ENCODE data around the gene LTBP3.
A peak's percentile ranks its signal among the peaks of the same experiment; 100 is the strongest.

The LTBP3 gene

GRCh38 chr11:65498042-65498726 lies 60.0 kb downstream of the LTBP3 start:
- Histone ChIP-seq H3K27ac (ENCODE audit: low read length) (peak overlapping the region; percentile 100), H3K9me3 (ENCODE audit: control insufficient read depth in 2 of 2, low read length in 2 of 2) (no peaks in the 10 kb centered on the region)

GRCh38 chr11:65497141-65498041 lies 60.8 kb downstream of the LTBP3 start:
- H3K4me1 ChIP-seq (ENCODE audit: control insufficient read depth, insufficient read depth, low read length) = peaks cover 53% of the 10 kb centered on the region
- H3K9ac ChIP-seq (ENCODE audit: low read length in 2 of 2) = peak overlapping the region; percentile 98 to 99
- no peaks in the 10 kb centered on the region for H3K9me3 ChIP-seq (ENCODE audit: control insufficient read depth in 2 of 2, low read length in 2 of 2)
- H3K27me3 ChIP-seq (ENCODE audit: control insufficient read depth in 1 of 2, insufficient read depth in 2 of 2, low read length in 2 of 2) = no peaks in the 10 kb centered on the region
- H3K27ac ChIP-seq (ENCODE audit: low read length) = peak overlapping the region; percentile 100
- H3K36me3 ChIP-seq (ENCODE audit: control insufficient read depth in 2 of 2, insufficient read depth in 2 of 2, low read length in 2 of 2) = peaks cover 14 to 23% of the 10 kb centered on the region in 2 donors
- H3K4me3 ChIP-seq (ENCODE audit: low read length in 2 of 2) = peak overlapping the region; percentile 91 to 97

More at GRCh38 chr11:65498042-65498726, 60.0 kb downstream of the LTBP3 start:
- H3K9ac ChIP-seq (ENCODE audit: low read length in 2 of 2) = peak overlapping the region; percentile 98 to 99
- H3K4me1 ChIP-seq (ENCODE audit: control insufficient read depth, insufficient read depth, low read length) = peaks cover 45% of the 10 kb centered on the region
- H3K27me3 ChIP-seq (ENCODE audit: control insufficient read depth in 1 of 2, insufficient read depth in 2 of 2, low read length in 2 of 2) = no peaks in the 10 kb centered on the region
- peaks cover 21 to 31% of the 10 kb centered on the region in 2 donors for H3K36me3 ChIP-seq (ENCODE audit: control insufficient read depth in 2 of 2, insufficient read depth in 2 of 2, low read length in 2 of 2)
- peak overlapping the region; percentile 91 to 97 for H3K4me3 ChIP-seq (ENCODE audit: low read length in 2 of 2)

- H3K36me3 ChIP-seq (ENCODE audit: control insufficient read depth in 2 of 2, insufficient read depth in 2 of 2, low read length in 2 of 2) = peaks cover 9 to 14% of the 10 kb centered on the region in 2 donors
- peak overlapping the region; percentile 90 to 91 for H3K9ac ChIP-seq (ENCODE audit: low read length in 2 of 2)
- peak overlapping the region; percentile 64 to 72 for H3K4me3 ChIP-seq (ENCODE audit: low read length in 2 of 2)
- no peaks in the 10 kb centered on the region for H3K27me3 ChIP-seq (ENCODE audit: control insufficient read depth in 1 of 2, insufficient read depth in 2 of 2, low read length in 2 of 2)
- H3K27ac ChIP-seq (ENCODE audit: low read length) = peak overlapping the region; percentile 100
- no peaks in the 10 kb centered on the region for H3K9me3 ChIP-seq (ENCODE audit: control insufficient read depth in 2 of 2, low read length in 2 of 2)
- H3K4me1 ChIP-seq (ENCODE audit: control insufficient read depth, insufficient read depth, low read length) = peaks cover 61% of the 10 kb centered on the region
These were observed 61.6 kb downstream of the LTBP3 start for GRCh38 chr11:65496304-65497140.

- Histone ChIP-seq H3K36me3 (ENCODE audit: control insufficient read depth in 2 of 2, insufficient read depth in 2 of 2, low read length in 2 of 2) (no peaks in the 10 kb centered on the region), H3K27me3 (ENCODE audit: control insufficient read depth in 1 of 2, insufficient read depth in 2 of 2, low read length in 2 of 2) (no peaks in the 10 kb centered on the region), H3K27ac (ENCODE audit: low read length) (peak overlapping the region; percentile 100), H3K9me3 (ENCODE audit: control insufficient read depth in 2 of 2, low read length in 2 of 2) (no peaks in the 10 kb centered on the region), H3K9ac (ENCODE audit: low read length in 2 of 2) (peak overlapping the region; percentile 85 to 86), H3K4me3 (ENCODE audit: low read length in 2 of 2) (peak overlapping the region; percentile 21 to 52), H3K4me1 (ENCODE audit: control insufficient read depth, insufficient read depth, low read length) (peaks cover 90% of the 10 kb centered on the region)
These were observed 64.6 kb downstream of the LTBP3 start for GRCh38 chr11:65493367-65494176.

GRCh38 chr11:65492637-65493366 lies 65.4 kb downstream of the LTBP3 start:
- Histone ChIP-seq H3K4me3 (ENCODE audit: low read length in 2 of 2) (peak overlapping the region; percentile 38 to 41), H3K27ac (ENCODE audit: low read length) (peak overlapping the region; percentile 100), H3K27me3 (ENCODE audit: control insufficient read depth in 1 of 2, insufficient read depth in 2 of 2, low read length in 2 of 2) (no peaks in the 10 kb centered on the region), H3K9ac (ENCODE audit: low read length in 2 of 2) (peak overlapping the region; percentile 85 to 86), H3K36me3 (ENCODE audit: control insufficient read depth in 2 of 2, insufficient read depth in 2 of 2, low read length in 2 of 2) (no peaks in the 10 kb centered on the region), H3K9me3 (ENCODE audit: control insufficient read depth in 2 of 2, low read length in 2 of 2) (no peaks in the 10 kb centered on the region), H3K4me1 (ENCODE audit: control insufficient read depth, insufficient read depth, low read length) (peaks cover 91% of the 10 kb centered on the region)

- peak overlapping the region; percentile 100 for H3K27ac ChIP-seq (ENCODE audit: low read length)
- H3K4me3 ChIP-seq (ENCODE audit: low read length in 2 of 2) = peak overlapping the region; percentile 38 to 41
These were observed 65.8 kb downstream of the LTBP3 start for GRCh38 chr11:65492387-65492636.

GRCh38 chr11:65491614-65492386 lies 66.4 kb downstream of the LTBP3 start:
- H3K4me1 ChIP-seq (ENCODE audit: control insufficient read depth, insufficient read depth, low read length) = peaks cover 96% of the 10 kb centered on the region
- H3K9me3 ChIP-seq (ENCODE audit: control insufficient read depth in 2 of 2, low read length in 2 of 2) = no peaks in the 10 kb centered on the region
- no peaks in the 10 kb centered on the region for H3K36me3 ChIP-seq (ENCODE audit: control insufficient read depth in 2 of 2, insufficient read depth in 2 of 2, low read length in 2 of 2)
- peak overlapping the region; percentile 26 to 41 for H3K4me3 ChIP-seq (ENCODE audit: low read length in 2 of 2)
- no peaks in the 10 kb centered on the region for H3K27me3 ChIP-seq (ENCODE audit: control insufficient read depth in 1 of 2, insufficient read depth in 2 of 2, low read length in 2 of 2)
- H3K9ac ChIP-seq (ENCODE audit: low read length in 2 of 2) = peak overlapping the region; percentile 85 to 86
- peak overlapping the region; percentile 100 for H3K27ac ChIP-seq (ENCODE audit: low read length)

More at GRCh38 chr11:65492387-65492636, 65.8 kb downstream of the LTBP3 start:
- peak overlapping the region; percentile 85 to 86 for H3K9ac ChIP-seq (ENCODE audit: low read length in 2 of 2)
- H3K9me3 ChIP-seq (ENCODE audit: control insufficient read depth in 2 of 2, low read length in 2 of 2) = no peaks in the 10 kb centered on the region
- H3K4me1 ChIP-seq (ENCODE audit: control insufficient read depth, insufficient read depth, low read length) = peaks cover 96% of the 10 kb centered on the region
- H3K36me3 ChIP-seq (ENCODE audit: control insufficient read depth in 2 of 2, insufficient read depth in 2 of 2, low read length in 2 of 2) = no peaks in the 10 kb centered on the region
- no peaks in the 10 kb centered on the region for H3K27me3 ChIP-seq (ENCODE audit: control insufficient read depth in 1 of 2, insufficient read depth in 2 of 2, low read length in 2 of 2)

GRCh38 chr11:65491163-65491465 lies 67.0 kb downstream of the LTBP3 start:
- Histone ChIP-seq H3K27ac (ENCODE audit: low read length) (peak overlapping the region; percentile 100), H3K4me1 (ENCODE audit: control insufficient read depth, insufficient read depth, low read length) (peaks cover 96% of the 10 kb centered on the region), H3K27me3 (ENCODE audit: control insufficient read depth in 1 of 2, insufficient read depth in 2 of 2, low read length in 2 of 2) (no peaks in the 10 kb centered on the region), H3K9me3 (ENCODE audit: control insufficient read depth in 2 of 2, low read length in 2 of 2) (no peaks in the 10 kb centered on the region), H3K9ac (ENCODE audit: low read length in 2 of 2) (peak overlapping the region; percentile 85 to 86), H3K36me3 (ENCODE audit: control insufficient read depth in 2 of 2, insufficient read depth in 2 of 2, low read length in 2 of 2) (no peaks in the 10 kb centered on the region), H3K4me3 (ENCODE audit: low read length in 2 of 2) (peak overlapping the region; percentile 26 to 52)

- Histone ChIP-seq H3K27ac (ENCODE audit: low read length) (peak overlapping the region; percentile 100), H3K27me3 (ENCODE audit: control insufficient read depth in 1 of 2, insufficient read depth in 2 of 2, low read length in 2 of 2) (no peaks in the 10 kb centered on the region), H3K36me3 (ENCODE audit: control insufficient read depth in 2 of 2, insufficient read depth in 2 of 2, low read length in 2 of 2) (no peaks in the 10 kb centered on the region), H3K9ac (ENCODE audit: low read length in 2 of 2) (peak overlapping the region; percentile 86 to 90), H3K4me3 (ENCODE audit: low read length in 2 of 2) (peak overlapping the region in 1 of 2 donors; percentile 52), H3K4me1 (ENCODE audit: control insufficient read depth, insufficient read depth, low read length) (peaks cover 97% of the 10 kb centered on the region), H3K9me3 (ENCODE audit: control insufficient read depth in 2 of 2, low read length in 2 of 2) (no peaks in the 10 kb centered on the region)
These were observed 68.3 kb downstream of the LTBP3 start for GRCh38 chr11:65489706-65490320.

Data from stomach smooth muscle (tissue), 2 donors.